Umbilical cord (tissue), 2 donors: ENCODE measurements around the gene ITGA5. TPM values are rescaled to one million over a fixed set of nuclear protein-coding genes. Genes with fewer than 3 reads are reported as not detected.

Experiments used
- DNase-seq: peaks from one replicate; pipeline ENCODE4 v3.0.0-alpha.2; 2015; ENCODE audit warnings: low spot score
- total RNA-seq: library from RNA; depleted of rRNA; stranded (reverse); fragments of >200 nt; gene quantifications from one replicate; pipeline ENCODE4 v1.2.3, GENCODE V29; 2014; ENCODE audit warnings: low replicate concordance; ENCODE audit not compliant: insufficient read depth

The ITGA5 gene
- total RNA-seq, 1 donor from 2014 or later = 251 TPM

DNA sequence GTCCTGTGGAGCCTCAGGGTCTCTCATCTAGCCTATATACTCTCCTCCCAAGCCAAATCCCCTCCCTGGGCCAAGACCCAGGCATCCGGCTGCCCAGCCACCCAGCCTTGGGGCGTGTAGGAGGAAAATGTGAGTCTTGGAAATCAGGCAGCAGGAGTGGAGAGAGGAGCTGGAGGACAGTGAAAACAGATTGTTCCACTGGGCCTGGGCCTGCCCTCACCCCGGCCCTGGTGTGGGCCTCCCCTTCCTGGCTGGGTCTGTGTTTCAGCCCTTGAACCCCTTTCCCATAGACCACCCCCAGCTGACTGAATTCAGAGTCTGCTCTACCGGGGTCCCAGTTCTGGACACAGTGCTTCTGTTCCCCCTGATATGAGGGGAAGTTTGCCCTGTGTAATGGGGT is 6.7 kb downstream of the ITGA5 start:
- DNase-seq = no peak

DNA sequence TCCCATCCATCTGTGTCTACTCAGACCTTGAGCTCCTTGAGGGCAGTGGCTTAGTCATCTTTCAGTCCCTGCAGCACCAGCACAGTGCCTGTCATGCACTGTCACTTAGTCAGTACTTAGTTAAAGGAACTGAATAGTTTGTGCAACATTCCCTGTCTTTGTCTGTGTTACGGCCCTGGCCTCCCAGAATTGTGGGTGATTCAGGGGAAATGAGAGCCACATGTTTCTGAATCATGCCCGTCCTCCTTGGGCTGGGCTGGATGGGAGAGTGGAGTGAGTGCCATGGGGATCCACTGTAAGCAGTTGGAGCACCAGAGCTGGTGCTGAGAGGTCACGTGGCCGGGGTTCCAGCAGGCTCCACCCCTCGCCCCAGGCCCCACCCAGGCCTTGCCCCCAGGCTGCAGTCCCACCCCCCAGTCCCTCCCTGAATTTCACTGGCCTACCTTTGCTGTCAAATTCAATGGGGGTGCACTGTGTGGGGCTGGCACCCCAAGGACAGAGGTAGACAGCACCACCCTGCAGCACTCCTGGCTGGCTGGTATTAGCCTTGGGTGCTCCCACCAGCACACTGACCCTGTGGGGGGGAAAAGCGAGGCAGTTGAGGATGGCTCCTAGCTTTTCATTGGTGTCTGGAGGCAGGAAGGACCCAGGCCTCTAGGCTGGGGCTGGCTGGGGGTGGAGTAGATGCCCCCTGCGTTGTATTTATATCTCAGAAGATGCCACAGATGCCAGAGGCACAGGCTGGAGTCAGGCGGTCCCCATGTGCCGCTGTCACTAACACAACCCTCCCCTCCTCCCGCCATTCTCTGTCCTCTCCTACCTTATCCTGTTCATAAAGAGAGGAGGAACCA is 7.5 kb downstream of the ITGA5 start:
- no peak for DNase-seq

DNA sequence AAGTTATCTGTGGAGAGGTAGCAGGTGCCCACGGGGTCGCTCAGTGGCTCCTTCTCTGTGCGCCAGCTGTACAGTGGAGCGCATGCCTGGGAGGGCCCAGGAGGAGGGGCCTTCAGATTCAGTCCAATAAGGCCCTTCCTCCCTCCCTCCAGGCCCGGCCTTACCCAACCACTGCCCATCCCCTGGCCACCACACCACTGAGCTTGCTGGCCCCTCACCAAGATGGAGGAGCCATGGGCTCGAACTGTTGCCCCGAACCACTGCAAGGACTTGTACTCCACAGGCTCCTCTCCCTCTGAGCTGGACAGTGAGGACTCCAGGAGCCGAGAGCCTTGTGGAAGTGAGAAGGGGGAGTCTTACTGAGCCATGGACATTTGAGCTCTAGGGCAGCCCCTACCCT is 9.8 kb downstream of the ITGA5 start:
- DNase-seq = no peak

DNA sequence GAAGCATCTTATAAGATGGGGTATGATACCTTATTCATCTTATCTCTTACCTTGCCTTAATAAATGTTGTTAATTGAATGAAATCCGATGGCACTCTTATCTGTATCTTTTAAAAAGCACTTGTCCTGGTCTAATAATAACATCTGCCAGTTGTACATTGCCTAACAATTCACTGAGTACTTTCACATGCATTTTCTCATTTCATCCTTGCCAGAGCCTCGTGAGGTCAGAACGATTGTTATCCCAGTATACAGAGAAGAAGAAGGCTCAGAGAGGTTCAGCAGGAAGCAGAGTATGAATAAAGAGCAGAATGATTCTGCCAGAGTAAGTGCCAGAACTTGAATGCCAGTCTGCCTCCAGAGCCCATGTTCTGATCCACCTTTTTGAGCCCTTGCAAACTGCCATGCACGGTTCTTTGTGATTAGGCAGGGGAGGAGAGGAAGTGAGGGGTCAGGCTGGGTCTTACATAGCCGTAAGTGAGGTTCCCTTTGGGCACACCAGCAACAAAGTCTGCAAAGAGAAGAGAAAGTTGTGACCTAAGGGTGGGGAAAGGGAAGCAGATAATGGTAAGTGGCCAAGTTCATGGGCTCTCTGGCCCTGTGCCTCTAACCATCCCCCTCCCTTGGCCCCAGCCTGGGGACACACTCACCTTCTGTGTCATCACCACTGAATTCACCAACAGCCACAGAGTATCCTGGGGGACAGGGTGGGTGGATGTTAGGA is 11.7 kb downstream of the ITGA5 start:
- no peak for DNase-seq

DNA sequence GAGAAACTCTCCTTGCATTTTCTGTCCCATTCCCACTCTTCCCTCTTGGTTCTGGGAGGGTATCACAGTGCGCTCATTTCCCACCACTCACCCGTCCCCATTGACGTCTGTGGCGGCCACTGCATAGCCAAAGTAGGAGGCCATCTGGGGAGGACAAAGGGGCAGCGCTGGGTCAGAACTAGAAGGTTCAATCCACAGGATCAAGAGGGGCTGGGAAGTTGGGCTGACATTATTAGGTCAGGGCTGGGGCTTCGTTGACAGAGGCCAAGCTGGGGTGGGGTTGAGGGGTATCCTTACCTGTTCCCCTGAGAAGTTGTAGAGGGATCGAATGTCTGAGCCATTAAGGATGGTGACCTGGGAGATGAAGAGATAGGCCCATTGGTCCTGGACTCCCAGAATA is 13.5 kb downstream of the ITGA5 start:
- no peak for DNase-seq

DNA sequence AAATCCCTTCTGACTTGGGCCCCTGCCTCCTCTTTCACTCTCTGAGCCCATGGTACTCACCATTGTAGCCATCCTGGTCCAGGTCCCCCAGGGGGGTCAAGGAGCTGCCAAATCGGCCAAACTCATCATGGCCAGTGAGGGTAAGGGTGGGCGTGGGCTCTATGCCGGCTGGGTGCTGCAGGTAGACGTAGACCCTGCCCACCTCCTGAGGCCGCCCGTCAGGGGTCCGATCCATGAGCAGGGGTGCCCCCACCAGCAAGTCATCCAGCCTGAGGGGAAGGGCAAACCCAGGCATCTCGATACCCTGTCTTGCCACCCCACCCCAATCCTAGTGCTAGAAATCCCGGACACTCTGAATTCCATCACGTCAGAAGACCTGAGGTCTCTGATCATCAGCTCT is 14.0 kb downstream of the ITGA5 start:
- DNase-seq = no peak

DNA sequence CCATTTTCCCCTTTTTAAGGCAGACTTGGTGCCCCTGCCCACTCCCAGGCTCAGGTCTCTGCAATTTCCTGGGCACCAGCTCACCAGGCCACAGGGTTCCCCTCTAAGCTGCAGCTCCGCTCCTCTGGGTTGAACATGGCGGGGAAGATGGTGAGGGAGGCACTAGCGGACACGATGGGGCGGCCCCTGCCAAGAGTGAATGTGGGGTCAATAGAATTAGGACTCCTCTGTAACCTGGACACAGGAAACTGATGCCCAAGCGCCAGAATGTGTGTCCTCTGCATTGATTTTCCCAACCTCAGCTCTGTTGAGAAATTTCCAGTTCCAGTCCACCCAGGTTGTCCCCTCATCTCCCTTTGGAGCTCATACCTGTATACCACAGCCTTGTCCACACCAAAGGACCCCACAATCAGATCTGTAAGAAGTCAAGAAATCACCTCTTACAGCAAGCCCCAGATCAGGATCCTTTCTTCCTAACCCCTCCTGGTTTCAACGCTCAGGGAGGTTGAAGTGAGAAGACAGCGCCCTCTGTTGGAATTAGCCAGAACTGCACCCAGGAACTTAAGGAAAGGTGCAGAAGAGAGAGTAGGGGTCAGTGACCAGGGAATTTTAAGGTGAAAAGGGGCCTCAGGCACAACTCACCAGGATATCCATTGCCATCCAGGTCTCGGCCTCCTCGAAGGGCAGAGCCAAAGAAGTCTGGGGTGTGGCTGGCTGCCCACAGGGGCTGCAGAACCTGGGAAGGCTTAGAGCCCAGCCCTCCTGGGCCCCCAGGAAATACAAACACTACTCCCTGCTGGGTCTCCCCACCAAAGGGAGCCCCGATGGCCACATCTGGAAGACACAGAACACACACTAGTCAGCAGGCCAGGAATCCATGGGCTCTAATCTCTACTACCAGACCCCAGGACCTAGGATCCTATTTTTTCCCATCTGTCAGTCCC is 14.7 kb downstream of the ITGA5 start:
- peak; percentile 54 for DNase-seq

DNA sequence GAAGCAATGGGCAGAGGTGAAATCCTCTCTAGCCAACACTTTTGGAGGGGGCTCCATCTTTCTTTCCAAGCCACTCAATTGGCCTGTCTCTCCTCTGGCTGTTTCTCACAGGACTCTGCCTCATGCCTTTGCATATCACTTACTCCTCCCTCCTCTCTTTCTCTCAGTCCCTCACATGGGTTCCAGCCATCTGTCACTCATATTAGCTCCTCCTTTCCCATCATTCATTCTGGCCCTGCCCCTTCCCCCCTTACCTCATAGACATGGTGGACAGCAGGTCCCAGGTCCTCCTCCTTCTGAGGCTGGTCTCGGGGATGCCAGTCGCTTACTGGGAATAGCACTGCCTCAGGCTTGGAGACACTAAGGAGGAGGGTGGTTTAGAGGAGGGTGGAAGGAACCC is 17.9 kb downstream of the ITGA5 start:
- DNase-seq = no peak

DNA sequence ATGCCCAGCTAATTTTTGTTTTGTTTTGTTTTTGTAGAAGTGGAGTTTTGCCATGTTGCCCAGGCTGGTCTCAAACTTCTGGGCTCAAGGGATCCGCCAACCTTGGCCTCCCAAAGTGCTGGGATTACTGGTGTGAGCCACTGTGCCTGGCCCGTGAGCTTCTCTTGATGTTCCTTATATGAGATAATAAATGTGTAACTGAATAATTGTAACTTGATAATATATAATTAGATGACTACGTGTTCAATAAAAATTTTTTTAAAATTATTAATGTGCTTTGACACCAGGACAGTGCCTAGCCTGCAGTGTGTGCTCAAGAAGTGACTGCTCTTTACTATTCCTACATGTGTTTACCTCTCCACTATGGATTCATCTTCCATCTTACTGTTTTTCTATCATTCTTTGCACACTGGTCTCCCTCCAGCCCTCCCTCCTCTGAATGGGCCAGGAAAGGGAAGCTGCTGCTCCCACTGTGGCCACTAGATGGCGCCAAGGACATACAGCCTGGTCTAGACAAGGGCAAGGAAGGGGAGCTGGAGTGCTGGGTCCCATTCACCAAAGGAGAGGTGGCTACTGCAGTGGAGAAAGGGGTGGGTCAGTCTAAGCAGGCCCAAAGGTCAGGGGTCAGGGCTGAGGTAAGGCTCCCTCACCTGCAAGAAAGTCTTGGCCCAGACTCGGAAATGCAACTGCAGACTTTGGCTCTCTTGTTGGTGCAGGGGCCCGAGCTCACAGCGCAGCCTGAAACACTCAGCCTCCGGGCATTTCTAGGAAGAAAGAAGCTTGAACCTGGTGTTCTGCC is 19.9 kb downstream of the ITGA5 start:
- DNase-seq = peak; percentile 91

DNA sequence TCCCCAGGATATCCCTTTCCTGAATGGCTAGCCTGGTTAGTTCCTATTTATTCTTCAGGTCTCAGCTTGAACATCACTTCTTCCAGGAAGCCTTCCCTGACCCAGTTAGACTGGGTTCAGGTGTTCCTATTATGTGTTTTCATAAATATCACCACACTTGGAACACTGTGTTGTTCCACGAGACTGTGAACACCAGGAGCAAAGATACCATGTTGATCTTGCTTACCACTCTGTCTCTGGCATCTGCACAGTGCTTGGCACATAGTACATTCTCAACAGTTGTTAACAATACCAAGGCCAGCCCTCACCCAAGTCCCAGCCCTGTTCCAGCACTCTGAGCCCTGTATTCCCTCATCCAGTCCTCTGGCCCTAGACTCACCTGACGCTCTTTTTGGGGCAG is 20.8 kb downstream of the ITGA5 start:
- no peak for DNase-seq

DNA sequence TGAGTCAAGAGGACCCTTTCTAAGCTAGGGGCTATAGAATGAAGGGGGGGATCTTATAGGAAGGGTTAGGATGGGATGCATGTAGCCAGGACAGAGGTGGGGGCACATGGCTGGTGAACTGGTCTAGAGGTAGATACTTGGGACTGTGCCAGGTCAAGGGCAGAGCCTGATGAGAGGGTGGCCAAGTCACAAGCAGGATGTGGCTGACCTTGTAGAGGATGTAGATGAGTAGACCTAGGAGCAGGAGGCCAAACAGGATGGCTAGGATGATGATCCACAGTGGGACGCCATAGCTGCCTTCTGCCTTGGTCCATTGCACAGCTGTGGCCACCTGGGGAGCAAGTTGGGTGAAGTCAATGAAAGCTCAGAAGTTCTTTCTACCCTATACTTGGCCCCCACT is 21.9 kb downstream of the ITGA5 start:
- no peak for DNase-seq

DNA sequence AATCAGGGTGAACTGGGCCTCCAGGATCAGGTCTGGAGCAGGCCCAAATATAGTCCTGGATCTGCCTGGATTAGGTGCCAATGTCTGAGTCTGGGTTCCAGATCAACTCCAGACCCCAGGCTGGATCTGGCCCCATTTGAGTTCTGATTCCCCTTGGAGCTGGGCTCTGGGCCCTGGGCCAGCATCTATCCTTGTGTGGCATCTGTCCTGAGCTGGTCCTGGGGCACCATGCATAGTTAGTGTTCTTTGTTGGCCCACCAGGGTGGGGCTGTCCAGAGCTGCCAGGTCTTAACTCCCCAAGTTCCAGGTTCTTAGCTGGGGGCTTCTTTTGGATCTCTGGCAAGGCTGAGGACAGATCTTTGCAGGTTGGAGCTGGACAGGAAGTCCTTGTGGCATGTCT is 23.5 kb downstream of the ITGA5 start:
- no peak for DNase-seq

DNA sequence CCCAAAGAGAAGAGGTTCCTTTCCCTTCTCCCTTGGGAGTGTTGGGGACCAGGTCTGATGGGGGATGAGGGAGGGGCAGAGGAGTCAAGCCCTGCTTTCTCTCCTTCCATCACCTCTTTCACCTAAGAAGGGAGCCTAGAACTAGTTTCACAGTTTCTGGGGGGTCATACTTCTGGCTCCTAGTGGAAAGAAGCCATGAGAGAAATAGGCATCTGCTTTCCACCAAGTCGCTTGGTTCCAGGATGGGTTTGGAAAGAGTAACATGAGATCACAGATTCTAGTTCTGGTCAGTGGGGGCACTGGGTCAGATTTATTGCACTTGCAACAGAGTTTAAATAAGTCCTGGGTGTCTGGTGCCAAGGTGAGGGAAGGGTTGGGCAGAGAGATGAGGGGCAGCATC is 24.1 kb downstream of the ITGA5 start:
- DNase-seq = no peak

DNA sequence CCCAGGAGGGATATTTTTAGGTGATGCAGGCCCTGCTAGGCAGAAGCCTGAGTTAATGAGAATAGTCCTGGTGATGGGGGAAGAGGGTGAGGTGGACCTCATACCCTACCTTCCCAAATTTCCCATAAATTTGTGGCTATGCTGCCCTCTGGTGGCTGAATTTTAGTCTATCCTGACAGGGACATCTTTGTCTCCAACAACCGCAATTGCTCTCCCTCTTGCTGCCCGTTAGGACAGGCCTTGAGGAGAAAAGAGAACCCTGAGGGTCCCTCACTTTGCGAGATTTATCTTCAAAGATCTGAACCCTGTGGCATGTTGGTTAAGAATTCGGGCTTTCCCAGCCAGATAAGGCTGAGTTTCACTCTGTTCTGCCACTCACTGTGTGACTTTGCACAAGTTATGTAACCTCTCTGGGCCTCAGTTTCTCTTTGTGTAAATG is 24.8 kb downstream of the ITGA5 start:
- DNase-seq = peak; percentile 67

DNA sequence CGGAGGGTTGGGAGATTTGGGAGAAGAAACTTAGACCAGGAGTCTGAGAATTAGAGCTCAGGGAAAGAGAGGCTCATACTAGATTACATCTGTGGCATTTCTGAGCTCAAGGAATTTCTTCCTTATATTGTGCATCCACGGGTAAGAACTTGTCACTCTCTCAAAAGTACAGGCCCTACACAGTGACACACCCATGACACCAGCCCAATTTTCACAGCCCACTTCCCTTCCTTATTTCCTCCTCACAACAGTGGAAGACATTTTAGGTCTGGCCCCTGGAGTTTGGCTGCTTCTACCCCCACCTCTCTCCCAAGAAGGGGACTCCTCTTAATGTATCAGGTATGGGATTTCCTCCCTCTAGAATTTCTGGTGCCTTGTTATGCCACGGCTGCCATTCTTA is 25.3 kb downstream of the ITGA5 start:
- DNase-seq = no peak

DNA sequence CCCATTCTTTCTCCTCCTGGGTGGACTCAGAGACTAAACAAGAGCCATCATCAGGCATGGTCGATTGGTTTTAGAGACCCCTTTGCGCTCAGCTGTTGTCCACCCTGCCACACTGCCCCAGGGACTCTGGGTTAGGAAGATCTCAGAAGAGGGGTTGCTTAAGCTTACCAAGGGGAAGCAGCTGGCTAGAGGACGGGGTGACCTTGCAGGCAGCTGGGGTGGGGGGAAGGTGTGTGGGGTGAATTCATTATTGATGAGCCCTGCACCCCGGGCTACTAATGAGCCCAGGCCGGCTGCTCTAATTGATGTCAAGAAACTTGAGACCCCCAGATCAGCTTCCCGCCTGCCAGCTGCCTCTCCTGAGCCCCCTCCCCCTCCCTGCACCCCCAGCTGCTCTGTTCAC is 25.9 kb downstream of the ITGA5 start:
- DNase-seq = no peak

DNA sequence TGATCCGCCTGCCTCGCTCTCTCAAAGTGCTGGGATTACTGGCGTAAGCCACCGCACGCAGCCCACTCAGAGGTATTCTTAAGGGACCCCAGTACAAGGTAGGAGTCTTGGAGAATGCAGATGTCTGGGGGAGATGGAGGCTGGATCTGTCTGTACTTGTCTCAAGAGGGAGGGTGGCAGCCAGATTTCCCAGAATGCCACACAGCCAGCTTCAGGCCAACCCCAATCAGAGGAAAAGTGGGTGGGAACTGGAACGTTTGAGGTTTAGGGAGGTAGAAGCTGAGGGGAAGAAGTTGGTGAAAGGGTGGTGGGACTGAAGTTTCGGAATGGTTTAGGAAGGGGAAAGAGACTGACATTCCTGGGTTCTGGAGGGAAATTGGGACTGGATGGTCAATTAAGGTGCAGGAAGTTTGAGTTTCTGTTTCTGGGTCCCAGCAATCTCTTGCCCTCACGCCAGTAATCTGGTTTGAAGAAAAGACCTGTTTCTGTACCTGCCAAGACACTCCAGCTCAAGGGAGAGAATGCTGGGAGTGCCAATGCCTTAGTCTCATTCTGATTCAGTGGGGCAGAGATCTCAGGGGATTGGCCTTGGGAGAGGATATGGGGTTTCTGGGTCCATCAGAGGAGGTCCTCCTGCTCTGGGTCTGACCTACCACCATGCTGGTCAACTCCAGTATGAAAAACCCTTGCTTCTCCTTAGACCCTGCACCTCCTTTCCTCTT is 26.4 kb downstream of the ITGA5 start:
- no peak for DNase-seq

DNA sequence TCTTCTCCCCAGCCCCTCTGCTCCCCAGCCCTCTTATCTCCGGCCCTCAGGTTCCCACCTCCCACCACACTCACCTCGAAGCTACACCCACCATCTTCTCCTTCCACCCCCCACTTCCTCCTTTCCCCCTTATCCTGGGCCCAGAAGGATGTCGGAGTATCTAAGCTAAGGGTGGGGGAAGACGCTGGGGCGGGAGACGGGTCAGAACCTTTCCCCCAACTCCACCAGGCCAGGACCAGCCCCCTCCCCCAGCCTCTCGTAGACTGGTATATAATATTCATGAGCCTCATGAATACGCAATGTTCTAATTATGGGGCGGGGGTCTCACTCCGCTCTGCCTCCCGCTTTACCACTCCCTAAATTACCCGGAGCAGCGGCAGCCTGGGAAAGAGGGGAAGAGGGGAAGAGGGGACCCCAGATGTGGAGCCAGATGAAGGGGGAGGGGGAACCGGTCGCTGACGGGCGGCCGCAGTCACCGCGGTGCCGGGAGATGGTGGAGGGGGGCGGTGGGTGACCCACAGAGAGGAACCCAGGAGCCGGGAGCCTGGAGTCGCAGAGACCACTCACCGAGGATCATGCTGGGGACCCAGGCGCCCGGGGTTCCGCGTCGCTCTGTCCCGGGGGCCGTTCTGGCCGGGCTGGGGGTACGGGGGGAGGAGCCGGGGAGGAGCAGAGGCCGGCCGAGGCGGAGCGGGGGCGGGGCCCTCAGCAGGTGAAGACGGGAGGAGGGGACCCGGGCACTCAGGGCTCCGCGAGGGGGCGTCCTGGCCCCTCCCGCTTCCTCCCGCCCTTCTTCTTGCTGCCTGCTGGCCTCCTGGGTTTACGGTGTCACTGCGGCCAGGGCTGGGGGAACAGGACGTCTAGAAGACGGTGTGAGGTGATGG is 28.2 kb downstream of the ITGA5 start:
- no peak for DNase-seq

DNA sequence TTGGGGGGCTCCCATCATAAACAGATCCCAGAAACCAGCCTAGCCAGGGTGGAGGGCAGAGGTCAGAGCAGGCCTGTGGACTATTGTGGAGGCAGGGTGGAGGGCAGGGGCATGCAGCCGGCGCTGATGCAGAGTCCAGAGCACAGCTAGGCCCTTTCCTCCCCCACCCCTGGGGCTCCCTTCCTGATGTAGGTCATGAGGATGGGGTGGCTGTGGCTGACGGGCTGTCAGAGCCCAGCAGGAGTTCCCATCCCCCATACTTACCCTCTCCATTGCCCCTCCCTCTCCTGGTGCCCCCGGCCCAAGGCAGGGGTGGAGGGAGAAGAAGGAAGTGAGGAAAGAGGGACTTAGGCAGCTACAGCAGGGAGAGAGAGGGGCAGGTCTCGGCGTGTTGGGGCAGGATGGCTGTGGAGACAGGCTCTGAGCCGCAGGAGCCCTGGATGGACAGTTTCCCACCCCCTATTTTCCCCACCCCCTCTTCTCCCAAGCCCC is 28.8 kb downstream of the ITGA5 start:
- DNase-seq = no peak
